HEK293 (cell line): ENCODE data around the gene THAP2.
A peak's percentile ranks its signal among the peaks of the same experiment; 100 is the strongest.

Experiments
- CTCF ChIA-PET: fragments of 350-600 bp; formaldehyde crosslinking; extraction: SDS; loops from one replicate; lab custom pipeline; 2021; ENCODE audit warnings: antibody characterized with exemption; lab: Yijun Ruan, JAX
- POLR2A ChIA-PET: fragments of 300-600 bp; formaldehyde crosslinking; extraction: SDS; loops from one replicate; lab custom pipeline; 2020; ENCODE audit warnings: antibody characterized with exemption, inconsistent platforms; lab: Yijun Ruan, JAX
- H3K27ac ChIP-seq: fragments of 200-500 bp; sonication (Bioruptor generic); 2 replicates; pipeline ENCODE4 v1.5.1; 2014; ENCODE audit warnings: low read depth, low read length, control low read depth, inconsistent platforms; ENCODE audit errors: extremely low read depth
- H3K36me3 ChIP-seq, 2 experiments: fragments of 200-500 bp in 1 of 2; sonication (Bioruptor generic) in 1 of 2; 1 replicate in 1 of 2; 2 replicates in 1 of 2; pipeline ENCODE4 v1.5.1; 2014 to 2017; ENCODE audit warnings: inconsistent platforms in 2 of 2, low read length in 2 of 2; ENCODE audit not compliant: control insufficient read depth in 2 of 2, insufficient read depth in 1 of 2
- H3K4me1 ChIP-seq: fragments of 200-500 bp; sonication (Bioruptor generic); 2 replicates; pipeline ENCODE4 v1.5.1; 2014; ENCODE audit warnings: mild to moderate bottlenecking, low read length, inconsistent platforms; ENCODE audit not compliant: control insufficient read depth, insufficient read depth
- H3K4me3 ChIP-seq: 2 replicates; pipeline ENCODE4 v1.5.1; 2011; ENCODE audit warnings: low read depth, mild to moderate bottlenecking, control low read depth, low read length, moderate library complexity
- H3K9me3 ChIP-seq: fragments of 200-500 bp; sonication (Bioruptor generic); 2 replicates; pipeline ENCODE4 v1.5.1; 2014; ENCODE audit warnings: low read depth, low read length, inconsistent platforms; ENCODE audit not compliant: control insufficient read depth, insufficient read depth
- ATF2 ChIP-seq: fragments of 450-650 bp; formaldehyde crosslinking; IDR thresholded peaks from 2 replicates; pipeline ENCODE4 v1.5.1; 2016; ENCODE audit warnings: missing biosample characterization, missing genetic modification characterization, low read depth
- GFI1B ChIP-seq: fragments of 450-650 bp; formaldehyde crosslinking; IDR thresholded peaks from 2 replicates; pipeline ENCODE4 v1.5.1; 2016; ENCODE audit warnings: missing biosample characterization, missing genetic modification characterization
- GLI2 ChIP-seq: fragments of 450-650 bp; formaldehyde crosslinking; IDR thresholded peaks from 2 replicates; pipeline ENCODE4; 2017; ENCODE audit warnings: missing biosample characterization, missing genetic modification characterization, low read depth, borderline replicate concordance
- HIC1 ChIP-seq: fragments of 450-650 bp; formaldehyde crosslinking; IDR thresholded peaks from 2 replicates; pipeline ENCODE4 v1.5.1; 2016; ENCODE audit warnings: missing biosample characterization, missing genetic modification characterization
- KLF10 ChIP-seq: fragments of 450-650 bp; IDR thresholded peaks from 2 replicates; pipeline ENCODE4 v1.5.1; 2018; ENCODE audit warnings: missing biosample characterization, mild to moderate bottlenecking, missing genetic modification characterization
- OSR2 ChIP-seq: fragments of 450-650 bp; formaldehyde crosslinking; IDR thresholded peaks from 2 replicates; pipeline ENCODE4 v1.5.1; 2016; ENCODE audit warnings: missing biosample characterization, missing genetic modification characterization
- OVOL3 ChIP-seq: fragments of 450-650 bp; formaldehyde crosslinking; IDR thresholded peaks from 2 replicates; pipeline ENCODE4 v1.5.1; 2016; ENCODE audit warnings: missing biosample characterization, missing genetic modification characterization
- PRDM1 ChIP-seq: fragments of 450-650 bp; formaldehyde crosslinking; IDR thresholded peaks from 2 replicates; pipeline ENCODE4; 2016; ENCODE audit warnings: missing biosample characterization, missing genetic modification characterization
- REPIN1 ChIP-seq: fragments of 450-650 bp; formaldehyde crosslinking; IDR thresholded peaks from 2 replicates; pipeline ENCODE4 v1.5.1; 2017; ENCODE audit warnings: missing biosample characterization, missing genetic modification characterization, low read depth
- SP7 ChIP-seq: fragments of 450-650 bp; formaldehyde crosslinking; IDR thresholded peaks from 2 replicates; pipeline ENCODE4 v1.5.1; 2016; ENCODE audit warnings: missing biosample characterization, missing genetic modification characterization
- ZBTB21 ChIP-seq: fragments of 450-650 bp; formaldehyde crosslinking; IDR thresholded peaks from 2 replicates; pipeline ENCODE4 v1.5.1; 2017; ENCODE audit warnings: missing biosample characterization, missing genetic modification characterization
- ZBTB44 ChIP-seq: fragments of 450-650 bp; IDR thresholded peaks from 2 replicates; pipeline ENCODE4 v1.5.1; 2018; ENCODE audit warnings: missing biosample characterization, mild to moderate bottlenecking, missing genetic modification characterization
- ZEB2 ChIP-seq: fragments of 450-650 bp; formaldehyde crosslinking; IDR thresholded peaks from 2 replicates; pipeline ENCODE4 v1.5.1; 2016; ENCODE audit warnings: missing biosample characterization, missing genetic modification characterization
- ZFHX2 ChIP-seq: fragments of 450-650 bp; formaldehyde crosslinking; conservative IDR thresholded peaks from 2 replicates; pipeline ENCODE4 v1.5.1; 2016; ENCODE audit warnings: missing biosample characterization, missing genetic modification characterization
- ZFP41 ChIP-seq: fragments of 450-650 bp; formaldehyde crosslinking; IDR thresholded peaks from 2 replicates; pipeline ENCODE4 v1.5.1; 2016; ENCODE audit warnings: missing biosample characterization, missing genetic modification characterization, borderline replicate concordance
- ZFP69B ChIP-seq: fragments of 450-650 bp; formaldehyde crosslinking; IDR thresholded peaks from 2 replicates; pipeline ENCODE4 v1.5.1; 2016; ENCODE audit warnings: missing biosample characterization, missing genetic modification characterization
- ZNF10 ChIP-seq: fragments of 450-650 bp; formaldehyde crosslinking; IDR thresholded peaks from 2 replicates; pipeline ENCODE4 v1.5.1; 2017; ENCODE audit warnings: missing biosample characterization, missing genetic modification characterization
- ZNF16 ChIP-seq: fragments of 450-650 bp; formaldehyde crosslinking; IDR thresholded peaks from 2 replicates; pipeline ENCODE4 v1.5.1; 2016; ENCODE audit warnings: low read depth, missing biosample characterization, missing genetic modification characterization
- ZNF341 ChIP-seq: fragments of 450-650 bp; formaldehyde crosslinking; IDR thresholded peaks from 2 replicates; pipeline ENCODE4; 2016; ENCODE audit warnings: low read depth, missing biosample characterization, missing genetic modification characterization
- ZNF391 ChIP-seq: fragments of 450-650 bp; formaldehyde crosslinking; IDR thresholded peaks from 2 replicates; pipeline ENCODE4 v1.5.1; 2016; ENCODE audit warnings: low read depth, missing biosample characterization, missing genetic modification characterization, borderline replicate concordance
- ZNF48 ChIP-seq: fragments of 450-650 bp; formaldehyde crosslinking; IDR thresholded peaks from 2 replicates; pipeline ENCODE4 v1.5.1; 2016; ENCODE audit warnings: missing biosample characterization, missing genetic modification characterization
- ZNF510 ChIP-seq: fragments of 450-650 bp; formaldehyde crosslinking; IDR thresholded peaks from 2 replicates; pipeline ENCODE4 v1.5.1; 2018; ENCODE audit warnings: mild to moderate bottlenecking, missing genetic modification characterization, missing biosample characterization; ENCODE audit not compliant: insufficient replicate concordance
- ZNF514 ChIP-seq: fragments of 450-650 bp; formaldehyde crosslinking; IDR thresholded peaks from 2 replicates; pipeline ENCODE4 v1.5.1; 2016; ENCODE audit warnings: missing biosample characterization, missing genetic modification characterization
- ZNF530 ChIP-seq: fragments of 450-650 bp; formaldehyde crosslinking; IDR thresholded peaks from 2 replicates; pipeline ENCODE4 v1.5.1; 2016; ENCODE audit warnings: low read depth, missing biosample characterization, missing genetic modification characterization
- ZNF558 ChIP-seq: fragments of 450-650 bp; formaldehyde crosslinking; IDR thresholded peaks from 2 replicates; pipeline ENCODE4 v1.5.1; 2016; ENCODE audit warnings: missing biosample characterization, missing genetic modification characterization
- ZNF785 ChIP-seq: fragments of 450-650 bp; formaldehyde crosslinking; IDR thresholded peaks from 2 replicates; pipeline ENCODE4 v1.5.1; 2016; ENCODE audit warnings: missing biosample characterization, missing genetic modification characterization
- ZNF843 ChIP-seq: fragments of 450-650 bp; formaldehyde crosslinking; IDR thresholded peaks from 2 replicates; pipeline ENCODE4 v1.5.1; 2016; ENCODE audit warnings: missing biosample characterization, missing genetic modification characterization
- TF ChIP-seq, protein P1 (sequence below): fragments of 450-650 bp; formaldehyde crosslinking; IDR thresholded peaks from 2 replicates; pipeline ENCODE4 v1.5.1; 2016; ENCODE audit warnings: missing biosample characterization, missing genetic modification characterization

The THAP2 gene

DNA sequence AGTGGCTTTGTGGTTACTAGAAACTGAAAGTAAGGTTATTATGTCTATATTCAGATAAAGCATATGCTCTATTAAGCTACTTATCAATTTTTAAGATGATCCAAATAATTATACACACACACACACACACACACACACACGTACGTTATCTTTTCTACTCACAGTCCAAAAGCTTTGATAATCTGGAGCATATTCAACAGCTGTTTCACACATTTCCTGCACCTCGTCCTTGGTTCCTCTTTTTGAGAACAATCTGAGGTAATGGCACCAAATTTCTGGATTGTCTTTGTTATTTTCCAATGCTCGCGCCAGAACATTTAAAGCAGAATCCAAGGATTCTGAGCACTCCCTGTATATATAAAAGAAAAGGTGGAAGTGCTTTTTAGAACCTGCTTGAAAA is 38.0 kb upstream of the THAP2 start:
- Histone ChIP-seq H3K27ac (0 out of 2 replicates have a peak overlapping the region, but pooled peaks have one; percentile 1), H3K36me3 (peaks cover 70 to 87% of the 10 kb centered on the region in 2 experiments), H3K4me1 (peaks cover 18% of the 10 kb centered on the region; the same call in 1 of the 2 replicates), H3K4me3 (no peak overlapping the region), H3K9me3 (no peaks in the 10 kb centered on the region)
- POLR2A ChIA-PET: no interaction called here
- CTCF ChIA-PET: interaction anchor here (1.5 to 3.3 kb wide), 2 partner anchors 10 to 210 kb away, joined by 4 to 20 read pairs; no protein-coding TSS in a partner anchor
- TF ChIP-seq ZNF510 (no peak), ZFP41 (tag by site-specific recombination) (no peak)
- TF ChIP-seq, all 188 proteins: peak for 0

DNA sequence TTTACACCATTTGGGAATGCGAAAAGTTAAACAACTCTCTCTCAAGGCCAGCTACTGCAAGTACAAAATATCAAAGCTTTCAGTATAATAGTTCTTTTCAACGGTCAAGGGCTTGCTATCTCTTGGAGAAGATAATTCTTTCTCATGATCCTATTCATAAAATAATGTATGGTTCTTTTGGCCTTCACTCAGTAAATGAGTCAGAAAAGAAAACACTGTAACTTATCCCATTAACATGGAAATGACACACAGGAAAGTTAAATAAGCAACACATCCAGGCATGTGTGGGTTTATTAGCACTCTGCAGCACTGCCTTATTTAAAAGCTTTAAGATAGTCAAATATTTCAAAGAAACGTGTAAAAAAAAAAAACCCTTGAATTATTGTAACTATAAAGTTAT is 37.3 kb upstream of the THAP2 start:
- H3K27ac ChIP-seq: peak overlapping the region; percentile 1; the same call in 1 of the 2 replicates
- H3K4me1 ChIP-seq: peaks cover 18% of the 10 kb centered on the region; the same call in 1 of the 2 replicates
- peaks cover 68 to 87% of the 10 kb centered on the region in 2 experiments for H3K36me3 ChIP-seq
- ChIA-PET POLR2A (no interaction called here), CTCF (interaction anchor here (1.3 to 3.3 kb wide), 3 partner anchors 10 to 211 kb away, joined by 4 to 20 read pairs (median 5); no protein-coding TSS in a partner anchor)
- no peak overlapping the region for H3K4me3 ChIP-seq
- no peaks in the 10 kb centered on the region for H3K9me3 ChIP-seq
- TF ChIP-seq ZEB2 (tag by site-specific recombination): peak; percentile 91
- TF ChIP-seq ZFHX2 (tag by site-specific recombination): no peak
- 0 out of 2 replicates have a peak, but pooled peaks have one; percentile 14 for TF ChIP-seq ATF2 (tag by site-specific recombination)
- TF ChIP-seq SP7 (tag by site-specific recombination): peak; percentile 18; the same call in 1 of the 2 replicates
- TF ChIP-seq, protein P1, sequence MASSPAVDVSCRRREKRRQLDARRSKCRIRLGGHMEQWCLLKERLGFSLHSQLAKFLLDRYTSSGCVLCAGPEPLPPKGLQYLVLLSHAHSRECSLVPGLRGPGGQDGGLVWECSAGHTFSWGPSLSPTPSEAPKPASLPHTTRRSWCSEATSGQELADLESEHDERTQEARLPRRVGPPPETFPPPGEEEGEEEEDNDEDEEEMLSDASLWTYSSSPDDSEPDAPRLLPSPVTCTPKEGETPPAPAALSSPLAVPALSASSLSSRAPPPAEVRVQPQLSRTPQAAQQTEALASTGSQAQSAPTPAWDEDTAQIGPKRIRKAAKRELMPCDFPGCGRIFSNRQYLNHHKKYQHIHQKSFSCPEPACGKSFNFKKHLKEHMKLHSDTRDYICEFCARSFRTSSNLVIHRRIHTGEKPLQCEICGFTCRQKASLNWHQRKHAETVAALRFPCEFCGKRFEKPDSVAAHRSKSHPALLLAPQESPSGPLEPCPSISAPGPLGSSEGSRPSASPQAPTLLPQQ (tag by site-specific recombination): peak; percentile 93
- TF ChIP-seq REPIN1 (tag by site-specific recombination): no peak
- peak; percentile 41 for TF ChIP-seq KLF10
- peak; percentile 90 for TF ChIP-seq ZFP69B (tag by site-specific recombination)
- peak; percentile 88 for TF ChIP-seq ZBTB44 (tag by site-specific recombination)
- TF ChIP-seq PRDM1 (tag by site-specific recombination): no peak
- TF ChIP-seq ZNF16 (tag by site-specific recombination): no peak
- no peak for TF ChIP-seq ZNF530 (tag by site-specific recombination)
- TF ChIP-seq OVOL3 (tag by site-specific recombination): peak; percentile 90
- peak; percentile 38; the same call in 1 of the 2 replicates for TF ChIP-seq ZNF10
- peak; percentile 93 for TF ChIP-seq GLI2 (tag by site-specific recombination)
- TF ChIP-seq ZNF785 (tag by site-specific recombination): no peak
- TF ChIP-seq ZNF48 (tag by site-specific recombination): no peak
- no peak for TF ChIP-seq ZBTB21
- TF ChIP-seq OSR2 (tag by site-specific recombination): peak; percentile 94
- peak; percentile 93 for TF ChIP-seq ZNF843 (tag by site-specific recombination)
- no peak for TF ChIP-seq ZNF341 (tag by site-specific recombination)
- TF ChIP-seq GFI1B (tag by site-specific recombination): no peak
- no peak for TF ChIP-seq ZNF391
- TF ChIP-seq ZNF558 (tag by site-specific recombination): no peak
- TF ChIP-seq HIC1 (tag by site-specific recombination): peak; percentile 57; the same call in 1 of the 2 replicates
- TF ChIP-seq ZNF514: no peak
